ENCODE measurements around the gene CSF2RB.
"Not testable (repeated sequence)": the region's sequence is repeated elsewhere in the genome, so short reads cannot be mapped to it uniquely, and the experiment has no call there.

CSF2RB gene

GRCh38 chr22:36961626-36962025 is 48.2 kb downstream of the CSF2RB start:
- in situ Hi-C loops (cut with MboI; ENCODE audit: low sequenced_read_pairs): no loop called here

GRCh38 chr22:36963302-36963701 is 49.9 kb downstream of the CSF2RB start:
- in situ Hi-C loops (cut with MboI; ENCODE audit: low sequenced_read_pairs): no loop called here

- in situ Hi-C loops (cut with MboI; ENCODE audit: low sequenced_read_pairs): no loop called here
Observed at GRCh38 chr22:36964106-36964505, 50.7 kb downstream of the CSF2RB start.

GRCh38 chr22:36965696-36966095 is 52.3 kb downstream of the CSF2RB start:
- in situ Hi-C loops (cut with MboI; ENCODE audit: low sequenced_read_pairs): no loop called here

GRCh38 chr22:36966851-36967540 is 53.6 kb downstream of the CSF2RB start:
- in situ Hi-C loops (cut with MboI; ENCODE audit: low sequenced_read_pairs): no loop called here

- in situ Hi-C loops (cut with MboI; ENCODE audit: low sequenced_read_pairs): no loop called here
Observed at GRCh38 chr22:36968249-36968964, 55.0 kb downstream of the CSF2RB start.

GRCh38 chr22:36971341-36972125 is 58.1 kb downstream of the CSF2RB start:
- in situ Hi-C loops (cut with MboI; ENCODE audit: low sequenced_read_pairs): no loop called here

- in situ Hi-C loops (cut with MboI; ENCODE audit: low sequenced_read_pairs): no loop called here
Observed at GRCh38 chr22:36976606-36977005, 63.2 kb downstream of the CSF2RB start.

GRCh38 chr22:36977401-36977861 is 64.0 kb downstream of the CSF2RB start:
- in situ Hi-C loops (cut with MboI; ENCODE audit: low sequenced_read_pairs): no loop called here

GRCh38 chr22:36977947-36978660 is 64.7 kb downstream of the CSF2RB start:
- in situ Hi-C loops (cut with MboI; ENCODE audit: low sequenced_read_pairs): no loop called here

GRCh38 chr22:36979016-36979910 is 65.8 kb downstream of the CSF2RB start:
- in situ Hi-C loops (cut with MboI; ENCODE audit: low sequenced_read_pairs): no loop called here

- in situ Hi-C loops (cut with MboI; ENCODE audit: low sequenced_read_pairs): no loop called here
Observed at GRCh38 chr22:36981247-36981775, 67.9 kb downstream of the CSF2RB start.

- in situ Hi-C loops (cut with MboI; ENCODE audit: low sequenced_read_pairs): no loop called here
Observed at GRCh38 chr22:36982136-36982535, 68.7 kb downstream of the CSF2RB start.

- in situ Hi-C loops (cut with MboI; ENCODE audit: low sequenced_read_pairs): no loop called here
Observed at GRCh38 chr22:36985211-36985889, 71.9 kb downstream of the CSF2RB start.

- in situ Hi-C loops (cut with MboI; ENCODE audit: low sequenced_read_pairs): no loop called here
Observed at GRCh38 chr22:36986242-36986821, 72.9 kb downstream of the CSF2RB start.

GRCh38 chr22:36988075-36988832 is 74.8 kb downstream of the CSF2RB start:
- in situ Hi-C loops (cut with MboI; ENCODE audit: low sequenced_read_pairs): no loop called here

- in situ Hi-C loops (cut with MboI; ENCODE audit: low sequenced_read_pairs): not testable (repeated sequence)
Observed at GRCh38 chr22:36989012-36989411, 75.6 kb downstream of the CSF2RB start.
